Right ventricle myocardium inferior (tissue), 1 donor: ENCODE data around the gene ECHDC1. TPM values are rescaled to one million over a fixed set of nuclear protein-coding genes. Genes with fewer than 3 reads are reported as not detected.

ENCODE experiments used
- ATAC-seq: fragments of 200-7000 bp; cut with Tn5 transposase; one replicate; pipeline ENCODE4 v1.9.1; 2020; ENCODE audit warnings: mild to moderate bottlenecking, moderate library complexity
- DNase-seq: peaks from one replicate; pipeline ENCODE4 v3.0.0; 2021; ENCODE audit errors: missing footprints
- intact Hi-C: fragments of 100-400 bp; cut with DNase I; formaldehyde crosslinking; loops from one replicate; pipeline ENCODE4 v1.11.0; 2022
- total RNA-seq: library from RNA; stranded (reverse); fragmentation: NEBNext Ultra II Directional; extraction: Animal tissue kit (Norgen Biotek cat#: 25700); gene quantifications from one replicate; pipeline ENCODE4 v1.2.1, GENCODE V29; 2021
- donor health status: DM: no; HTN: yes; CAD: no; lungs with severe emphysema.

ECHDC1 gene
- total RNA-seq, 1 donor from 2014 or later = 42.7 TPM

- intact Hi-C loops = no loop called here
- DNase-seq = no peak
- ATAC-seq = no peak
Observed at GRCh38 chr6:127263481-127263880, 79.9 kb downstream of the ECHDC1 start.

DNA sequence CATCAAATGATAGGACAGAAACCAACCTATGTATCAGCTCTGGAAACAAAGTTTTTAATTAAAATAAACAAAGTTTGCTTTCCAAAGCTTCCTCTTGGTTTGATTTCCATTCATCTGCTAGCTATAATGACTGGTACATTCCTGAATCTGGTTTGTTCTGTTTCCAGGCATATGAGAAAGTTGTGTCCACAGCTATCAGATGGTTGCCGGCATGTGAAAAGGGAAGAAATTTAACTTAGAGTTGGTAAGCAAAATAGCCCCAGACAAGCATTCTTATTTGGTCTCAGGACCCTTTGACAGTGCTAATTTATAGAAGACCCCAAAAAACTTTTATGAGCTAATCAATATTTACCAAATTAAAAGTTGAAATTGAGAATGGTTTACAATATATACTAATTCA is 80.5 kb downstream of the ECHDC1 start:
- ATAC-seq (no peak), DNase-seq (no peak)
- intact Hi-C loops = no loop called here

- ATAC-seq (no peak), DNase-seq (no peak)
- intact Hi-C loops = no loop called here
Observed at GRCh38 chr6:127255286-127255685, 88.1 kb downstream of the ECHDC1 start.

- ATAC-seq (no peak), DNase-seq (no peak)
- intact Hi-C loops = no loop called here
Observed at GRCh38 chr6:127249621-127250020, 93.8 kb downstream of the ECHDC1 start.

GRCh38 chr6:127247114-127248096 is 96.0 kb downstream of the ECHDC1 start:
- DNase-seq = no peak
- intact Hi-C loops = no loop called here
- ATAC-seq = peak; percentile 52

- DNase-seq (no peak), ATAC-seq (no peak)
- intact Hi-C loops = no loop called here
Observed at GRCh38 chr6:127243501-127243900, 99.9 kb downstream of the ECHDC1 start.

Other genes starting within 250 kb of the ECHDC1 start
- gene RSPO3, start 224.9 kb downstream of the ECHDC1 start, total RNA-seq = 0.92 TPM
- gene RNF146, start 76.7 kb downstream of the ECHDC1 start, total RNA-seq = 41.0 TPM
- gene KIAA0408, start 115.8 kb upstream of the ECHDC1 start, total RNA-seq = 3.2 TPM
- gene C6orf58, start 233.6 kb upstream of the ECHDC1 start, total RNA-seq = not detected